Stimulated activated CD4-positive, alpha-beta T cell treated with anti-CD3 and anti-CD28 coated beads, Interleukin-4, amount 100 ng/mL, for 1 hour (primary cell): ENCODE data around the gene RMND5B.

Experiments
- DNase-seq: peaks from one replicate; pipeline ENCODE4 v3.0.0-alpha.2; 2020

Gene RMND5B

DNA sequence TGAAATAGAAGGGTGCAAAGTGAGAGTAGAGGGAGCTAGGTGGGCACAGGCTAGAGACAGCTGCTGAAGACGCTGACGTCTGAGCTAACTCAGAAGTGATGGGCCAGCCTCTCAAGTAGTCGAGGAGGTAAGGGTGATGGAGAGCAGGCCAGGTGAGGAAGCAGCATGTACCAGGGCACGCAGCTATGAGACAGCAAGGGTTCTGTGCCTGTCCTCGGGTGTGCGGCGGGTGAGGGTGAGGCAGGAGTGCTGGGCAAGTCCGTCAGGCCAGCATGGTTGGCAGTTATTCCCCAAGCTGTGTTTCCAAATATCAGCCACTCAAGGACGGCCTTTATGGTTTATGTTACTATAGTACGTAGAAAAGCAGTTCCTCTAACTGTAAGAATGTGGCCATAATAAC is 6.2 kb downstream of the RMND5B start:
- DNase-seq: no peak

DNA sequence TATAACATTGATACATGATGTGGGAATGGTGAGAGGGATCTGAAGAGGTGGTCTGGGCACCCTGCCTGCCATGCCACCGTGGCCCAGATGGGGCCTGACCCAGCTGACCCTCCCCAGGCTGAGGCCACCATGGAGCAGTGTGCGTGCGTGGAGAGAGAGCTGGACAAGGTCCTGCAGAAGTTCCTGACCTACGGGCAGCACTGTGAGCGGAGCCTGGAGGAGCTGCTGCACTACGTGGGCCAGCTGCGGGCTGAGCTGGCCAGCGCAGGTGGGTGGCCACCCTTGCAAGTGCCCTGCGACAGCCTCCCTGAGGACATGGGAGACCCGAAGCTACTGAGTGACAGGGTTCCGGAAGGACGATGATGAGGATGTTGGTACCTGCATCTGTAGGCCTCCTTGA is 7.2 kb downstream of the RMND5B start:
- DNase-seq: no peak

- DNase-seq: no peak
These were observed 10.7 kb downstream of the RMND5B start for GRCh38 chr5:178141550-178141949.

DNA sequence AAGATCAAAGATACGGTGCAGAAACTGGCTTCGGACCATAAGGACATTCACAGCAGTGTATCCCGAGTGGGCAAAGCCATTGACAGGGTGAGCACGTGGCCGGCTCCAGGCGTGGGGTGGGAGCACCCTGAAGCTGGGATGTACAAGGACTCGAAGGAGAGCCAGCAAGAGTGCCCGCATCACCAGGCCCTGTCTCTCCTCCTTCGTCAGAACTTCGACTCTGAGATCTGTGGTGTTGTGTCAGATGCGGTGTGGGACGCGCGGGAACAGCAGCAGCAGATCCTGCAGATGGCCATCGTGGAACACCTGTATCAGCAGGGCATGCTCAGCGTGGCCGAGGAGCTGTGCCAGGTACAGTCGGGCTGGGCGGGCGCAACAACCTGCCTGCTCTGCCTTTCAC is 11.8 kb downstream of the RMND5B start:
- no peak for DNase-seq

DNA sequence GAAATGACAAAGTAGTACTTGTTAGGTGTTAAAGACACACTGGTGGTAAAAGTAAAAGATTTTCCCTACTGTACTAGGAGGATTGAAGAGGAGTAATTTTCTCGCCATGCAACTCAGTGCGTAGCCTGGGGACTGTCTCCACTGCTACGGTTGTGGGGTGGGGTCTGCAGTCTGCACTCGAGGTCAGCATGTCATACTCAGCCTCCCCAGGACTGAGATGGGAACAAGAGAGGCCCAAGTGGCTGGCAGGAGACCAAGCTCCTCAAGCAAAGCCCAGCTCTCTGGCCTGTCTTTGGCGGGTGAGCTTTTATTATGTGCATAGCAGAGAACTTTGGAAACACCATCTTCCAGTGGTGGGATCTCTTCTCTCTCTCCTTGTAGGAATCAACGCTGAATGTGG is 12.4 kb downstream of the RMND5B start:
- DNase-seq: no peak

DNA sequence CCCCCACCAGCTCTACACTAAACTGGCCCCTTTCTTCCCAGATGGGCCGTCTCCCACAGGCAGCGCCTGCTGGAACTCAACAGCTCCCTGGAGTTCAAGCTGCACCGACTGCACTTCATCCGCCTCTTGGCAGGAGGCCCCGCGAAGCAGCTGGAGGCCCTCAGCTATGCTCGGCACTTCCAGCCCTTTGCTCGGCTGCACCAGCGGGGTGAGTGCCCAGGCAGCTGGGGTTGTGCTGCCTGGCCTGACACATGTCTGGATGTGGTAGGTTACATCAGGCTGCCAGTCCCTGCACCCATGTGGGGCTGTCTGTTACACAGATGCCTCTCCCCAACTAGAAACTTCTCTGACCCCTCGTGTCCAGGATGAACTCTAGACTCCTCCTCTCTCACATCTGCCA is 13.1 kb downstream of the RMND5B start:
- DNase-seq: no peak

DNA sequence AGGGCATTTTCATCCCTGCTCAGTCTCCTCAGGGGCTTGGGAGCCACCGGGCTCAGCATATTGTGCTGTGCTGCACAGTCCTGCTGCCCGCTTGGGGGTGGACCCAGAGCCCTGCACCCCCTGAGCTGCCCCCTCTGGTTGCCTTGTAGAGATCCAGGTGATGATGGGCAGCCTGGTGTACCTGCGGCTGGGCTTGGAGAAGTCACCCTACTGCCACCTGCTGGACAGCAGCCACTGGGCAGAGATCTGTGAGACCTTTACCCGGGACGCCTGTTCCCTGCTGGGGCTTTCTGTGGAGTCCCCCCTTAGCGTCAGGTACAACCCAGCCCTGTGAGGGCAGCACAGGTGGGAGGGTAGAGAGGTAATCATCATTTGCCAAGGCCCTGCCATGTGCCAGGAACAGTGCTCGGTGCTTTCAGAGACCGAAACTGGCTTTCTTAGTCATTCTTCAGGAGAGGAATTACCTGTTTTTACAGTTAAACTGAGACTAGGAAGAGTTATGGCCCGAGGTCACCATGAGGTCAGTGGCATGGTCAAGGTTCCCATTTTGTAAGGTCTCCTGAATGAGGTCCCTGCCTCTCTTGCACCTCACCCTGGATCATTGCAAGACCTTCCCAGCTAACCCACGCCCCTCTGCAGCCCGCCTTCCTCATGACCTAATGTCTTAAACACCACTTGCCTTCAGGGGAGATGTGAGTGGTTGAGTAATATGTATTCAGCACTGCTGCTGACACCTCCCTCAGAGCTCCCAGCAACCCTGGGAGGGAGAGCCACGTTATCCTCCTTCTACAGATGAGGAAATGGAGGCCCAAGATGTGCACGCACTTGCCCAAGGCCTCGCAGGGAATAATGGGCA is 15.4 kb downstream of the RMND5B start:
- peak; percentile 74 for DNase-seq

GRCh38 chr5:178147406-178147805 is 16.6 kb downstream of the RMND5B start:
- DNase-seq: no peak

GRCh38 chr5:178149199-178149932 is 18.6 kb downstream of the RMND5B start:
- DNase-seq: no peak

GRCh38 chr5:178150977-178151734 is 20.3 kb downstream of the RMND5B start:
- no peak for DNase-seq

- DNase-seq: no peak
These were observed 22.0 kb downstream of the RMND5B start for GRCh38 chr5:178152491-178153444.

DNA sequence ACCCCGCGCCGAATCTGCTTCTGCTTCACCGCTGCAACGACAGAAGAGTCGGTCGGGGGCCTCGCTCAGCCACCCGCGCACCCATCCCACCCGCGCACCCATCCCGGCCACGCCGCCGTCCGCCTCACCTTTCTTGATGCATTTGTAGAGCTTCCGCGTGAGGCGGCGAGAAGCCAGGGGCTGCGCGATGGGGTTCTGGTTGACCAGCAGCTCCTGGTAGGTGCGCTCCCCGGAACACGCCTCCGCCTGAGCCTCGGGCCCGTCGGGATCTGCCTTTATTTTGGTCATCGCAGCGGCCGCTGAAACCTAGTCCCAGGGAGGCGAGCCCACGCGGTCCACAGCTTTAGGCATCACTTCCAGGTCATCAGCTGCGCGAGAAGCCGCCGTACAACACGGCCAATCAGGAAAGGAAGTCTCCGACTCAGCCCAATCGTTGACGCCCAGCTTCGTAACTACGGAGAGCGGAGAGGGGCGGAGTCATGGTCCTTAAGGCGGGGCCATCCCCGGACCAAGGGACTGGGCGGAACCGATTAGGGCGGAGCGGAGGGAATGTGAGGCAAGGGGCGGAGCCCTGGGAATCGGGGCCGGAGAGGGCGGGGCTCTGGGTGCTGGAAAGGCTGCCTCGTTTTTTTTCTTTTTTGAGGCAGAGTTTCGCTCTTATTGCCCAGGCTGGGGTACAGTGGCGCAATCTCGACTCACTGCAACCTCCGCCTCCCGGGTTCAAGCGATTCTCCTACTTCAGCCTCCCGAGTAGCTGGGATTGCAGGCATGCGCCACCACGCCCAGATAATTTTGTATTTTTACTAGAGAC is 22.9 kb downstream of the RMND5B start, which contains the start of gene NHP2:
TSS of gene NHP2 (minus strand) at position 356 of the 811 bp plus-strand sequence. CDS start at position 288, 68 bp downstream.
- DNase-seq: peak; percentile 98

DNA sequence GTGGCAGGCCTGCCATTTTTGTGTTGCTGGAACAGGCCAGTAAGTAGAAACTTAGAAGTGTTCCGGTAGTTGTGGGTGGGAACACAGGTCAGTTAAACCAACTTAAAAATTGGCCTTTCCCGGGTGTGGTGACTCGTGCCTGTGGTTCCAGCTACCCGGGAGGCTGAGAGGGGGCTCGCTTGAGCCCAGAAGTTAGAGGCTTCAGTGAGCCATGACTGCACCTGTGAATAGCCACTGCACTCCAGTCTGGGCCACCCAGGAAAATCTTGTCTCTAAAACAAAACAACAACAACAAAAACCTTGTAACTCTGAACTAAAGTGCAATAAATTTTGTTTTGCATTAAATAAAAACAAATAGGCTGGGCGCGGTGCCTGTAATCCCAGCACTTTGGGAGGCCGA is 24.3 kb downstream of the RMND5B start:
- no peak for DNase-seq

DNA sequence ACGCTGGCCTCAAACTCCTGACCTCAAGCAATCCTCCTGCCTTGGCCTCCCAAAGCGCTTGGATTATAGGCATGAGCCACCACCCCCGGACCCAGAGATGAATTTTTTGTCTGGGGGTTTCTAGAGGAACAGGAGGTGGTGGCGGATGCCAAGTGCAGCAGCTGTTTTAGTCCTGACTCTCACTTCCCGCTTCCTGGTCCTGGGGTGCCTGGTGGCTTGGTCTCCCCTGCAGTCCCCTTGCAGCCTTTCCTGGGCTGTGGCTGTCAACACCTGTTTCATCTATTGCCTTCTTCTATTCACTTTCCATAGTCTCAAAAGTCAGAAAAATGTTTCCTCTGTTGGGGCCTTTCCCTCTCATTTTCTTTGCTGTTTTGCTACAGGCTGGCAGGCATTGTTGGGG is 29.4 kb downstream of the RMND5B start:
- no peak for DNase-seq

DNA sequence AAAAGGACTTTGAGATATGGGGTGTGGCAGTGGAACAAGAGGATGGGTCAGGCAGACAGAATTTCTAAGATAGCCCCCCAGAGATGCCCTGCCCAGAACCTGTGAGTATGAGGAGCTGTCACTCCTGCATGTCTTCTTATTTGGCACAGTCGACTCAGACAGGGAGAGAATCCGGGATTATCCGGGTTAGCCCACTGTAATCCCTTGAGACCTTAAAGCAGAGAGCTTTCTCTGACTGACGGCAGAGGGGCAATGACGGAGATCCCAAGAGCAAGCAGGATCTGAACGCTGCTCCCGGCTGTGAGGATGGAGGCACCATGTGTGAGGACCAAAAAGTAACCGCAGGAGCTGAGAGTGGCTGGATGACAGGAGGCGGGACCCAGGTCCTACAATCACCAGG is 31.7 kb downstream of the RMND5B start:
- no peak for DNase-seq

DNA sequence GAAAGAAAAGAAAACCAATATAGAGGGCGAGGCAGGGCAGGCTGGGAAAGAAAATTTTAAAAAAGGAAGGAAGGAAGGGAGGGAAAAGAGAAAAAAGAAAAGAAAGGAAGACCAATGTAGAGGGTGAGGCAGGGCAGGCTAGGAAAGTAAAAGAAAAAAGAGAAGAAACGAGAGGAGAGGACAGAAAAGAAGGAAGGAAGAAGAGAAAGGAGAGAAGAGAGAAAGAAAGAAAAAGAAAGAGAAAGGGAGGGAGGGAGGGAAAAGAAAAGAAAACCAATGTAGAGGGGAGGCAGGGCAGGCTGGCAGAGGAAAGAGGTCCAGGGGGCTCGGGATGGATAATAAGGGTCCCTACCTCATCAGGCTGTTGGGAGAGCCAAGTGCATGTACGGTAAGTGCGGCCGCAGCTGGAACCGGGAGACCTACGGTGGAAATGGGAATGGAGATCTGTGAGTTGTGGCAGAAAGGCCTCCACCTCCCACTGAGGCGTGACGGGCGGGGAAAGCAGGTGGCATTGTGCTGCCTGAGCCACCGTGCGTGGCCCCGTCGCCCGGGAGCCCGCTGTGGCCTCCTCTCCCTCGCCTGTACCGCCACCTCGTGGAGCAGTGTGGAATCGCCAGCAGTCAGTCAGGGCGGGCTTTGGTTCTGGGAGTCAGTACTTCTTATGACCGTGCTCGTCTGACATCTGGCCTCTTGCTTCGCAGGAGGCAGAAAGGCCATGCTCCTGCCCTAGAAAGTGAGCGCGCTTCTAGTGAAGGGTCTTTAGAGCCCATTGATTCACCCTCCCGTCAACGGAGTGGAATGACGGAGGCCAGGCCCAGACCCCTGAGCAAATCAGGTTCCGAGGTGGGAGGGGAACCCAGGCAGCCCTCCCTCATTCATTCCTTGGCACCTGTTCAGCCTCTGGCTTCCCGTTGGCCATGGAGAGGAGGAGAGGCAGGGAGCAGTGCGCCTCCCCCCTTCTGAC is 33.2 kb downstream of the RMND5B start:
- DNase-seq: peak; percentile 94

DNA sequence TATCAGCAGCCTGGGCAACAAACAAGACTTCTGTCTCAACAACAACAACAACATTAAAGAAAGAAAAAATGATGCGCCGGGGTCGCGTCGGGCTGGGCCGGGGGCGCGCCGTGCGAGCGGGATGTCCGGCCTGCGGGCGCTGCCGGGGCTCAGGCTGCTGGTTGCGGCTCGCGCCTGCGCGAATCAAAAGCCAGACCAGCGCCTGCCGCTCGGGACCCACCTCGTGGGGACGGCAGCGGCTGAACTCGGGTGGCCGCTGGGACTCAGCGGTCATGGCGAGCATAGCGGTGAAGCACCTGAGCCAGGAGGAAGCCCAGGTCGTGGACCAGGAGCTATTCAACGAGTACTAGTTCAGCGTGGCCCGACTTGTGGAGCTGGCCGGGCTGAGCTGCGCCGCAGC is 34.8 kb downstream of the RMND5B start:
- DNase-seq: no peak

DNA sequence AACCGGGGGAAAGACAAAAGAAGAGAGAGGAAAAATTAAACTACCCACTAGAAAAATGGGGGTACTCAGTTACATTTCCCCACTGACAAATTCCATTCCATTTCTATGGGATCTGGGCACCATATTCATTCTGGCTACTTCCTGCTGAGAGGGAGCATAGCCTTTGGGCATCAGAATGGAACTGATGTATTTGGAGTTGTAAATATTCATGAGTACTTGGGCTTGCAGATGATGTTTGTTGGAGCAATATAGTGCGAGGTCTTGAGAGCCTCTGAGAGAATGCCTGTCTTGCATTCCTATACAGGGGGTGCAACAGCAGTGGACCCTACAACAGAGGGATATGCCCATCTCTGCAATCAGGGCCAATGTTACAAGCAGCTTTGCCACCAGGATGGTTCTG is 39.6 kb downstream of the RMND5B start:
- DNase-seq: no peak

- no peak for DNase-seq
These were observed 43.6 kb downstream of the RMND5B start for GRCh38 chr5:178174456-178174855.

DNA sequence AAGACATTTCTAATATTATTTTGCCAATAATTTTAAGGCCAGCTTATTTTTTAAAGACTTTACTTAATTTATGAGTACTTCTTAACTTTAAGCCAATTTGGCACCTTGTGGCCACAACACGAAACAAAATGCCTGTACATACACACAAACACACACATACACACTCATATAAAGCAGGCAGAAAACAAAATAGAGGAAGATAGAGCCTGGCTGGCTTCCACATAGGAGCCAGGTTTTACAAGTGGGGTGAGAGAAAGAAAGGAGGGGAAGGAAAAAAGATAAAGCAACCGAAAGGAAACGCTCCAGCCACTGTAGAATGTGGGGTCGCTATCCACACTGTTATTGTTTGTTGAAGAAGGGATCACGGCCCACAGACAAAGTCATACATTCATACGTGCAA is 46.0 kb downstream of the RMND5B start:
- DNase-seq: no peak
